Type B pancreatic cell (in vitro differentiated cells): ENCODE measurements around the gene CDK5RAP2. TPM values are rescaled to one million over a fixed set of nuclear protein-coding genes. Genes with fewer than 3 reads are reported as not detected.

Experiments
- DNase-seq: peaks from one replicate; pipeline ENCODE4 v3.0.0; 2021; ENCODE audit warnings: mixed read lengths; ENCODE audit not compliant: unreplicated experiment; ENCODE audit errors: extremely low spot score
- H3K27ac Mint-ChIP-seq: 2 replicates; pipeline ENCODE4 v1.8.0; 2021; ENCODE audit warnings: mild to moderate bottlenecking, mixed read lengths
- H3K27me3 Mint-ChIP-seq: 2 replicates; pipeline ENCODE4 v1.8.0; 2021; ENCODE audit warnings: mixed read lengths
- H3K36me3 Mint-ChIP-seq: 2 replicates; pipeline ENCODE4 v1.8.0; 2021; ENCODE audit warnings: mixed read lengths
- H3K4me1 Mint-ChIP-seq: one replicate; pipeline ENCODE4 v1.8.0; 2021; ENCODE audit warnings: mixed read lengths; ENCODE audit not compliant: unreplicated experiment
- H3K4me3 Mint-ChIP-seq: 2 replicates; pipeline ENCODE4 v1.8.0; 2021; ENCODE audit warnings: mild to moderate bottlenecking, mixed read lengths
- H3K9me3 Mint-ChIP-seq: 2 replicates; pipeline ENCODE4 v1.8.0; 2021; ENCODE audit warnings: mixed read lengths
- CTCF ChIP-seq: fragments of 200-600 bp; sonication (generic); conservative IDR thresholded peaks from 2 replicates; pipeline ENCODE4 v1.5.0; 2021; ENCODE audit warnings: antibody characterized with exemption, mild to moderate bottlenecking
- total RNA-seq: library from RNA; stranded (reverse); gene quantifications from 2 replicates; pipeline ENCODE4 v1.2.1, GENCODE V29; 2021; ENCODE audit warnings: low replicate concordance

The CDK5RAP2 gene
- total RNA-seq, 1 donor from 2014 or later, result 69.2 TPM

- Mint-ChIP-seq H3K36me3 (peaks cover 32% of the 10 kb centered on the region), H3K27me3 (no peaks in the 10 kb centered on the region)
Measured at GRCh38 chr9:120570296-120570695, 9.7 kb downstream of the CDK5RAP2 start.

GRCh38 chr9:120569556-120569955, 10.4 kb downstream of the CDK5RAP2 start:
- no peaks in the 10 kb centered on the region for H3K27me3 Mint-ChIP-seq
- H3K27ac Mint-ChIP-seq, result no peak overlapping the region

More at GRCh38 chr9:120570296-120570695, 9.7 kb downstream of the CDK5RAP2 start:
- DNase-seq, result no peak
- Mint-ChIP-seq H3K27ac (no peak overlapping the region), H3K9me3 (no peaks in the 10 kb centered on the region), H3K4me3 (no peak overlapping the region), H3K4me1 (peaks cover 13% of the 10 kb centered on the region)
- no peak for TF ChIP-seq CTCF

GRCh38 chr9:120568816-120569215, 11.2 kb downstream of the CDK5RAP2 start:
- Mint-ChIP-seq H3K36me3 (peaks cover 40% of the 10 kb centered on the region), H3K9me3 (no peaks in the 10 kb centered on the region)

More at GRCh38 chr9:120569556-120569955, 10.4 kb downstream of the CDK5RAP2 start:
- Mint-ChIP-seq H3K4me3 (no peak overlapping the region), H3K36me3 (peaks cover 39% of the 10 kb centered on the region), H3K9me3 (no peaks in the 10 kb centered on the region), H3K4me1 (peaks cover 12% of the 10 kb centered on the region)
- DNase-seq, result no peak
- no peak for TF ChIP-seq CTCF

GRCh38 chr9:120567874-120568273, 12.1 kb downstream of the CDK5RAP2 start:
- H3K27ac Mint-ChIP-seq, result no peak overlapping the region
- no peaks in the 10 kb centered on the region for H3K27me3 Mint-ChIP-seq
- H3K9me3 Mint-ChIP-seq, result no peaks in the 10 kb centered on the region
- no peak overlapping the region for H3K4me3 Mint-ChIP-seq
- no peak for TF ChIP-seq CTCF
- H3K36me3 Mint-ChIP-seq, result peaks cover 43% of the 10 kb centered on the region
- H3K4me1 Mint-ChIP-seq, result no peaks in the 10 kb centered on the region
- DNase-seq, result no peak

More at GRCh38 chr9:120568816-120569215, 11.2 kb downstream of the CDK5RAP2 start:
- no peak for DNase-seq
- no peak overlapping the region for H3K27ac Mint-ChIP-seq
- no peak overlapping the region for H3K4me3 Mint-ChIP-seq
- H3K4me1 Mint-ChIP-seq, result peaks cover 4% of the 10 kb centered on the region
- H3K27me3 Mint-ChIP-seq, result no peaks in the 10 kb centered on the region
- TF ChIP-seq CTCF, result no peak

- Mint-ChIP-seq H3K27ac (no peak overlapping the region), H3K4me3 (no peak overlapping the region), H3K27me3 (no peaks in the 10 kb centered on the region), H3K9me3 (no peaks in the 10 kb centered on the region), H3K36me3 (peaks cover 51% of the 10 kb centered on the region), H3K4me1 (no peaks in the 10 kb centered on the region)
- DNase-seq, result no peak
- TF ChIP-seq CTCF, result no peak
Measured at GRCh38 chr9:120567081-120567480, 12.9 kb downstream of the CDK5RAP2 start.

GRCh38 chr9:120564589-120564988, 15.4 kb downstream of the CDK5RAP2 start:
- Mint-ChIP-seq H3K27me3 (no peaks in the 10 kb centered on the region), H3K4me3 (no peak overlapping the region), H3K4me1 (no peaks in the 10 kb centered on the region), H3K27ac (no peak overlapping the region), H3K36me3 (peaks cover 46% of the 10 kb centered on the region), H3K9me3 (no peaks in the 10 kb centered on the region)
- no peak for DNase-seq
- TF ChIP-seq CTCF, result no peak
